K562 (cell line): ENCODE data around the gene TOMM6. TPM values are rescaled to one million over a fixed set of nuclear protein-coding genes. Genes with fewer than 3 reads are reported as not detected.

Experiments
- C11orf30 ChIP-seq: fragments of 450-650 bp; IDR thresholded peaks from 2 replicates; pipeline ENCODE4 v1.6.1; 2016; ENCODE audit warnings: low read depth, mild to moderate bottlenecking
- DIDO1 ChIP-seq: fragments of 450-650 bp; IDR thresholded peaks from 2 replicates; pipeline ENCODE4 v1.6.1; 2016; ENCODE audit warnings: low read depth, missing biosample characterization, missing genetic modification characterization
- FIP1L1 ChIP-seq: fragments of 200-400 bp; formaldehyde crosslinking; IDR thresholded peaks from 2 replicates; pipeline ENCODE4 v1.6.1; 2018; ENCODE audit warnings: mild to moderate bottlenecking, low read depth, low read length; ENCODE audit not compliant: poor library complexity, severe bottlenecking
- GATAD2B ChIP-seq: fragments of 450-650 bp; IDR thresholded peaks from 2 replicates; pipeline ENCODE4 v1.6.1; 2017; ENCODE audit warnings: mild to moderate bottlenecking, borderline replicate concordance
- HMGN3 ChIP-seq: IDR thresholded peaks from 2 replicates; pipeline ENCODE4 v1.6.1; 2011; ENCODE audit warnings: borderline replicate concordance, low read depth, mild to moderate bottlenecking, mixed read lengths, low read length; ENCODE audit not compliant: insufficient read length; ENCODE audit errors: extremely low read depth
- NFE2L1 ChIP-seq: fragments of 450-650 bp; IDR thresholded peaks from 2 replicates; pipeline ENCODE4 v1.6.1; 2016; ENCODE audit warnings: missing genetic modification characterization, low read depth, mild to moderate bottlenecking, missing compliant biosample characterization, moderate library complexity, borderline replicate concordance
- NRF1 ChIP-seq, 2 experiments: fragments of 450-650 bp; IDR thresholded peaks in 1 of 2; conservative IDR thresholded peaks in 1 of 2; 2 replicates each; pipeline ENCODE4 v1.6.1; 2014; ENCODE audit warnings: mild to moderate bottlenecking in 2 of 2
- PHF8 ChIP-seq: fragments of 200-600 bp; sonication (generic); IDR thresholded peaks from 2 replicates; pipeline ENCODE4 v1.6.1; 2012; ENCODE audit warnings: mixed run types, mild to moderate bottlenecking, inconsistent platforms, low read length, moderate library complexity, borderline replicate concordance
- RBM25 ChIP-seq: fragments of 200-400 bp; formaldehyde crosslinking; IDR thresholded peaks from 2 replicates; pipeline ENCODE4 v1.6.1; 2018; ENCODE audit warnings: low read length, low read depth, moderate library complexity; ENCODE audit not compliant: severe bottlenecking
- SMAD4 ChIP-seq: fragments of 250-450 bp; sonication (Bioruptor Pico); conservative IDR thresholded peaks from 2 replicates; pipeline ENCODE4 v1.8.0; 2021; ENCODE audit warnings: inconsistent platforms, mild to moderate bottlenecking, moderate library complexity
- SMARCE1 ChIP-seq: fragments of 450-650 bp; IDR thresholded peaks from 2 replicates; pipeline ENCODE4 v1.7.1; 2016; ENCODE audit warnings: mild to moderate bottlenecking
- TBL1XR1 ChIP-seq, 2 experiments: IDR thresholded peaks; 2 replicates each; pipeline ENCODE4 v1.6.1; 2012; ENCODE audit warnings: improper control_type of control experiment in 2 of 2, low read length in 2 of 2, mild to moderate bottlenecking in 1 of 2
- USF1 ChIP-seq: sonication (generic); formaldehyde crosslinking; IDR thresholded peaks from 2 replicates; pipeline ENCODE4 v1.9.0; 2022; ENCODE audit warnings: mild to moderate bottlenecking, missing genetic modification reagents
- WHSC1 ChIP-seq: IDR thresholded peaks from one replicate; pipeline ENCODE4 v1.6.1; 2012; ENCODE audit warnings: low read length, control low read depth, inconsistent platforms
- ZNF324 ChIP-seq: fragments of 250-450 bp; sonication (Bioruptor Pico); IDR thresholded peaks from 2 replicates; pipeline ENCODE4 v1.4.0; 2020; ENCODE audit warnings: mild to moderate bottlenecking
- ZNF449 ChIP-seq: fragments of 250-450 bp; sonication (Bioruptor Pico); IDR thresholded peaks from 2 replicates; pipeline ENCODE4 v1.8.0; 2022; ENCODE audit warnings: moderate library complexity, mild to moderate bottlenecking, inconsistent platforms
- ZNF76 ChIP-seq: fragments of 250-450 bp; sonication (Bioruptor Pico); IDR thresholded peaks from 2 replicates; pipeline ENCODE4 v1.4.0; 2020; ENCODE audit warnings: mild to moderate bottlenecking, moderate library complexity, borderline replicate concordance
- polyA plus RNA-seq, 8 experiments: library from polyadenylated mRNA; depleted of rRNA in 4 of 8; stranded (reverse) in 5 of 8; unstranded in 3 of 8; fragments of >200 nt; fragmentation: Nextera tagmentation in 2 of 8; fragmentation: Illumina TruSeq in 1 of 8; extraction: Ambion mirVana in 2 of 8; extraction: Trizol in 1 of 8; gene quantifications; 2 replicates each; pipeline versions ENCODE4 v1.2.1 to v1.2.3, GENCODE V29; 2011 to 2014; ENCODE audit warnings: inconsistent platforms in 1 of 8, missing spikeins in 1 of 8
- total RNA-seq, 7 experiments: library from RNA; depleted of rRNA in 6 of 7; stranded (reverse); fragments of >200 nt in 6 of 7; fragmentation: Illumina TruSeq in 2 of 7; extraction: Trizol in 2 of 7; gene quantifications; 2 replicates each; pipeline versions ENCODE4 v1.2.1 to v1.2.3, GENCODE V29; 2011 to 2021; ENCODE audit warnings: low replicate concordance in 1 of 7
- TF ChIP-seq, protein P1 (sequence below): sonication (generic); formaldehyde crosslinking; IDR thresholded peaks from 2 replicates; pipeline ENCODE4 v1.8.0; 2023; ENCODE audit warnings: mild to moderate bottlenecking, missing genetic modification reagents

TOMM6 gene
- total and polyA plus RNA-seq, 9 of the 15 experiments (the other 6 are each of a cell fraction or from before 2014, with no cell fraction given): 380 to 2,097 (median 1,065) TPM

GRCh38 chr6:41779788-41780550, 7.5 kb upstream of the TOMM6 start, which contains the start of gene FRS3 (continued):
- peak; percentile 89 for TF ChIP-seq HMGN3
- TF ChIP-seq ZNF449 (CRISPR knock-in tag): no peak
- no peak for TF ChIP-seq NFE2L1 (tag)
- peak; percentile 90 for TF ChIP-seq FIP1L1
- peak; percentile 95 for TF ChIP-seq GATAD2B
- TF ChIP-seq RBM25: peak; percentile 35
- TF ChIP-seq ZNF324 (CRISPR knock-in tag): peak; percentile 34; the same call in 1 of the 2 replicates
- TF ChIP-seq WHSC1: no peak
- peak; percentile 68 for TF ChIP-seq SMAD4 (CRISPR knock-in tag)
- peak; percentile 72 to 79 for TF ChIP-seq NRF1 (conservative IDR thresholded peaks at IDR 0.05 in 1 of 2, IDR thresholded peaks at IDR 0.05 in 1 of 2)
- peak; percentile 28 for TF ChIP-seq USF1
- peak; percentile 45; the same call in 1 of the 2 replicates for TF ChIP-seq PHF8
- TF ChIP-seq, protein P1, sequence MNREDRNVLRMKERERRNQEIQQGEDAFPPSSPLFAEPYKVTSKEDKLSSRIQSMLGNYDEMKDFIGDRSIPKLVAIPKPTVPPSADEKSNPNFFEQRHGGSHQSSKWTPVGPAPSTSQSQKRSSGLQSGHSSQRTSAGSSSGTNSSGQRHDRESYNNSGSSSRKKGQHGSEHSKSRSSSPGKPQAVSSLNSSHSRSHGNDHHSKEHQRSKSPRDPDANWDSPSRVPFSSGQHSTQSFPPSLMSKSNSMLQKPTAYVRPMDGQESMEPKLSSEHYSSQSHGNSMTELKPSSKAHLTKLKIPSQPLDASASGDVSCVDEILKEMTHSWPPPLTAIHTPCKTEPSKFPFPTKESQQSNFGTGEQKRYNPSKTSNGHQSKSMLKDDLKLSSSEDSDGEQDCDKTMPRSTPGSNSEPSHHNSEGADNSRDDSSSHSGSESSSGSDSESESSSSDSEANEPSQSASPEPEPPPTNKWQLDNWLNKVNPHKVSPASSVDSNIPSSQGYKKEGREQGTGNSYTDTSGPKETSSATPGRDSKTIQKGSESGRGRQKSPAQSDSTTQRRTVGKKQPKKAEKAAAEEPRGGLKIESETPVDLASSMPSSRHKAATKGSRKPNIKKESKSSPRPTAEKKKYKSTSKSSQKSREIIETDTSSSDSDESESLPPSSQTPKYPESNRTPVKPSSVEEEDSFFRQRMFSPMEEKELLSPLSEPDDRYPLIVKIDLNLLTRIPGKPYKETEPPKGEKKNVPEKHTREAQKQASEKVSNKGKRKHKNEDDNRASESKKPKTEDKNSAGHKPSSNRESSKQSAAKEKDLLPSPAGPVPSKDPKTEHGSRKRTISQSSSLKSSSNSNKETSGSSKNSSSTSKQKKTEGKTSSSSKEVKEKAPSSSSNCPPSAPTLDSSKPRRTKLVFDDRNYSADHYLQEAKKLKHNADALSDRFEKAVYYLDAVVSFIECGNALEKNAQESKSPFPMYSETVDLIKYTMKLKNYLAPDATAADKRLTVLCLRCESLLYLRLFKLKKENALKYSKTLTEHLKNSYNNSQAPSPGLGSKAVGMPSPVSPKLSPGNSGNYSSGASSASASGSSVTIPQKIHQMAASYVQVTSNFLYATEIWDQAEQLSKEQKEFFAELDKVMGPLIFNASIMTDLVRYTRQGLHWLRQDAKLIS (CRISPR knock-in tag): peak; percentile 90; the same call in 1 of the 2 replicates
- peak; percentile 11; the same call in 1 of the 2 replicates for TF ChIP-seq ZNF76 (CRISPR knock-in tag)
- TF ChIP-seq SMARCE1: peak; percentile 45
- TF ChIP-seq C11orf30: peak; percentile 76
- peak; percentile 74 to 85; a peak in 3 of 4 replicates for TF ChIP-seq TBL1XR1 (IDR thresholded peaks at IDR 0.05; ENCODE audit: low read length in 2 of 2)
- TF ChIP-seq DIDO1 (tag): 0 out of 2 replicates have a peak, but pooled peaks have one; percentile 31
- TF ChIP-seq, all 486 proteins: peak for 168
